Measurements from ENCODE around the gene CCDC51. TPM values are rescaled to one million over a fixed set of nuclear protein-coding genes. Genes with fewer than 3 reads are reported as not detected.

Gene CCDC51
- total and polyA plus RNA-seq, 4 donors, result 6.6 to 14.4 (median 11.1) TPM

DNA sequence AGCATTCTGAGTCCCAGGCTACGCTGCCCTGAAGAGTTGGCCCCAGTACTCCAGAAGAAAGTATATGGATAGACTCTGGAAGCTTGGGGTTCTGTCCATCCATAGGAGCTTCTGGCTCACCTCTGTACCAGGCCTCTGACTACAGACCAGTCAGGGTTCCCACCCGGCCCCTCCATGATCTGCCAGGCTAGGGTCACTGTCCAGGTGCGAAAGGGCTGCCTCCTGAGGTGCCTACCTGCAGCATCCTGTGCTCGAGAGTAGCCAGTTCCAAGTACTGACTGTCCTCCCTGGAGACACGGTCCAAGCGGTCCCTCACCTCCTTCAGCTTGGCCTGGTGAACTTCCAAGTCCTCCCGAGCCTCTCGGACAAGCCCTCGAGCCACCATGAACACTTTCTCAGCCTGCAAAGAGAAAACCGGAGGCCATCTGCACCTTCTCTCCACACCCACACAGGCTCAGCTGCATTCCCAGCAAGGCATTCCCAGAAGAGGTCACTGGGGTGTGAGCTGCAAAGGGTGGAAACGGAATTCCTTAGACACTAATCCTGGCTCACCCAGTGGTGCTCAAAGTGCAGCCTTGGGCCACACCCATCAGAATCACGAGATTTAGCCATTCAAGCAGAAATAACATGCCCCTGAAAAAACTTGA lies 6.3 kb downstream of the CCDC51 start:
- DNase-seq (no peak), ATAC-seq (ENCODE audit: insufficient read depth, low FRiP score) (peak; percentile 13)
- Histone ChIP-seq H3K4me1 (ENCODE audit: control insufficient read depth in 5 of 5, insufficient read depth in 5 of 5, low read length in 5 of 5) (peaks cover 0 to 9% (median 3%) of the 10 kb centered on the region in 5 donors), H3K9ac (ENCODE audit: insufficient read depth in 1 of 2, low read length in 2 of 2) (no peak overlapping the region), H3K36me3 (ENCODE audit: control insufficient read depth in 4 of 4, insufficient read depth in 4 of 4, low read length in 4 of 4) (peaks cover 0 to 18% (median 14%) of the 10 kb centered on the region in 4 donors), H3K9me3 (ENCODE audit: control insufficient read depth in 4 of 4, insufficient read depth in 3 of 4, low read length in 3 of 4) (no peaks in the 10 kb centered on the region), H3K27me3 (ENCODE audit: control insufficient read depth in 3 of 3, insufficient read depth in 3 of 3, low read length in 2 of 3) (no peaks in the 10 kb centered on the region), H3K4me3 (no peak overlapping the region), H3K27ac (ENCODE audit: low read depth in 1 of 2, low read length in 1 of 2) (peak overlapping the region in 1 of 2 donors; percentile 72)
- no peak for TF ChIP-seq CTCF (IDR thresholded peaks at IDR 0.05; ENCODE audit: control extremely low read depth, extremely low read depth)
- 76 to 88% methylated on average over 12 of the region's 12 CpGs for WGBS, 2 donors

GRCh38 chr3:48432411-48433371 lies 7.2 kb downstream of the CCDC51 start:
- no peak overlapping the region for H3K9ac ChIP-seq (ENCODE audit: insufficient read depth in 1 of 2, low read length in 2 of 2)
- WGBS, 2 donors, result 85% methylated on average over 16 of the region's 16 CpGs
- peaks cover 0 to 18% (median 7%) of the 10 kb centered on the region in 5 donors for H3K4me1 ChIP-seq (ENCODE audit: control insufficient read depth in 5 of 5, insufficient read depth in 5 of 5, low read length in 5 of 5)
- ATAC-seq (ENCODE audit: insufficient read depth, low FRiP score) (no peak), DNase-seq (no peak)
- no peak overlapping the region for H3K4me3 ChIP-seq
- H3K27ac ChIP-seq (ENCODE audit: low read depth in 1 of 2, low read length in 1 of 2), result peak overlapping the region in 1 of 2 donors; percentile 72
- H3K9me3 ChIP-seq (ENCODE audit: control insufficient read depth in 4 of 4, insufficient read depth in 3 of 4, low read length in 3 of 4), result no peaks in the 10 kb centered on the region
- H3K36me3 ChIP-seq (ENCODE audit: control insufficient read depth in 4 of 4, insufficient read depth in 4 of 4, low read length in 4 of 4), result peaks cover 0 to 18% (median 14%) of the 10 kb centered on the region in 4 donors
- no peaks in the 10 kb centered on the region for H3K27me3 ChIP-seq (ENCODE audit: control insufficient read depth in 3 of 3, insufficient read depth in 3 of 3, low read length in 2 of 3)
- no peak for TF ChIP-seq CTCF (IDR thresholded peaks at IDR 0.05; ENCODE audit: control extremely low read depth, extremely low read depth)

DNA sequence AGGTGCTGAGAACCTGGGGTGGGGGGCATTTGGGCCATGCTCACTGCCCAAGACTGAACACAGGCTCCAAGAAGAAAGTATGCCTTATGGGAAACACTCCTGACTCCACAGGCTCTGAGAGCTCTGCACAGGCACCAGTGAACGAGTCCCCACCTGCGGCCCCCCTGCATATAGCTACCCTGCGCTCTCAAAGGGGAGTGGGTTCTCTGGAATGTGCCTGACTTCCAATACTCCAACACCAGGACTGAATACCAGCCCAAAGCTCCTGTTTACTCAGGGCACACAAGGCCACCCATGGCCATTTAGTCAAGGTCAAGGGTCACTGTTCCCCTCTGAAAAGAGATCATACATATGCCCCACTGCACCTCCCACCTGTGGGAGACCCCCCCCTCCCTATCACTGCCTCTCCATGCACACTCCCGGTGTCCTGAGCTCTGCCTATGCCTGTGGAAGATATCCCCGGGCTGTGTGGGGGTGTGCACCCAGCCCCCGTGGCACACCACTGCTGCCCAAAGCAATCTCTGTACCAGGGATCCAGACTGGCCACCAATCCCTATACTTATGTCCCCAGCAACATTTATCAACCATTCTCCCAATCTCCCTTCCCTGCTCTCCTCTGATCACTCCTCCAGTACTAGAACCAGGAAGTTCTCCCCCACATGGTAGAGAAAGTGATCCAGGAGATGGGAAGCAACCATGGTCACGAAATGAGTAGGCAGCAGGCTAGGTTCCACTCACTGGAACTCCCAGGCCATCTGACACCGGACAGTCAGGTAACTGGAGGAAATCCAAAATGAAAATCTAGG lies 8.5 kb downstream of the CCDC51 start:
- DNase-seq, result no peak

More for the DNA sequence above, 8.5 kb downstream of the CCDC51 start:
- no peak for TF ChIP-seq CTCF (IDR thresholded peaks at IDR 0.05; ENCODE audit: control extremely low read depth, extremely low read depth)
- Histone ChIP-seq H3K4me1 (ENCODE audit: control insufficient read depth in 5 of 5, insufficient read depth in 5 of 5, low read length in 5 of 5) (peaks cover 0 to 30% (median 8%) of the 10 kb centered on the region in 5 donors), H3K9ac (ENCODE audit: insufficient read depth in 1 of 2, low read length in 2 of 2) (no peak overlapping the region), H3K27ac (ENCODE audit: low read depth in 1 of 2, low read length in 1 of 2) (peak overlapping the region in 1 of 2 donors; percentile 89), H3K36me3 (ENCODE audit: control insufficient read depth in 4 of 4, insufficient read depth in 4 of 4, low read length in 4 of 4) (peaks cover 0 to 18% (median 14%) of the 10 kb centered on the region in 4 donors), H3K9me3 (ENCODE audit: control insufficient read depth in 4 of 4, insufficient read depth in 3 of 4, low read length in 3 of 4) (no peaks in the 10 kb centered on the region), H3K27me3 (ENCODE audit: control insufficient read depth in 3 of 3, insufficient read depth in 3 of 3, low read length in 2 of 3) (no peaks in the 10 kb centered on the region), H3K4me3 (no peak overlapping the region)
- WGBS, 2 donors, result 87 to 90% methylated on average over 8 of the region's 8 CpGs
- no peak for ATAC-seq (ENCODE audit: insufficient read depth, low FRiP score)

Data from lung (tissue), 12 donors.